ENCODE data around the gene EML6. TPM values are rescaled to one million over a fixed set of nuclear protein-coding genes. Genes with fewer than 3 reads are reported as not detected.

Gene EML6
- total RNA-seq, 1 experiment from 2014 or later: 1.5 TPM

GRCh38 chr2:54907663-54908062, 184.2 kb downstream of the EML6 start:
- no peak overlapping the region for H2BK20ac ChIP-seq (ENCODE audit: low read depth, low read length, poor library complexity, severe bottlenecking)
- no peak overlapping the region for H2AFZ ChIP-seq (ENCODE audit: low read length)
- TF ChIP-seq, protein P1, sequence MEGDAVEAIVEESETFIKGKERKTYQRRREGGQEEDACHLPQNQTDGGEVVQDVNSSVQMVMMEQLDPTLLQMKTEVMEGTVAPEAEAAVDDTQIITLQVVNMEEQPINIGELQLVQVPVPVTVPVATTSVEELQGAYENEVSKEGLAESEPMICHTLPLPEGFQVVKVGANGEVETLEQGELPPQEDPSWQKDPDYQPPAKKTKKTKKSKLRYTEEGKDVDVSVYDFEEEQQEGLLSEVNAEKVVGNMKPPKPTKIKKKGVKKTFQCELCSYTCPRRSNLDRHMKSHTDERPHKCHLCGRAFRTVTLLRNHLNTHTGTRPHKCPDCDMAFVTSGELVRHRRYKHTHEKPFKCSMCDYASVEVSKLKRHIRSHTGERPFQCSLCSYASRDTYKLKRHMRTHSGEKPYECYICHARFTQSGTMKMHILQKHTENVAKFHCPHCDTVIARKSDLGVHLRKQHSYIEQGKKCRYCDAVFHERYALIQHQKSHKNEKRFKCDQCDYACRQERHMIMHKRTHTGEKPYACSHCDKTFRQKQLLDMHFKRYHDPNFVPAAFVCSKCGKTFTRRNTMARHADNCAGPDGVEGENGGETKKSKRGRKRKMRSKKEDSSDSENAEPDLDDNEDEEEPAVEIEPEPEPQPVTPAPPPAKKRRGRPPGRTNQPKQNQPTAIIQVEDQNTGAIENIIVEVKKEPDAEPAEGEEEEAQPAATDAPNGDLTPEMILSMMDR (conservative IDR thresholded peaks at IDR 0.05): no peak
- H3K18ac ChIP-seq (ENCODE audit: insufficient read length, low read depth, low read length): no peak overlapping the region
- H3K27me3 Mint-ChIP-seq (ENCODE audit: low read depth): no peaks in the 10 kb centered on the region
- H4K8ac ChIP-seq (replicated peaks; ENCODE audit: insufficient read length, low read depth, low read length): no peak overlapping the region
- H2BK15ac ChIP-seq (ENCODE audit: low read depth, low read length): no peak overlapping the region
- no peak overlapping the region for H3T11ph ChIP-seq (ENCODE audit: low read length)
- no CpG with 5 or more reads among the region's 1 CpG for WGBS (ENCODE audit: extremely low coverage, insufficient read length, low lambda C conversion rate)
- H3K79me2 ChIP-seq (ENCODE audit: insufficient read depth, low read length): no peaks in the 10 kb centered on the region
- no peaks in the 10 kb centered on the region for H3K27me3 ChIP-seq (ENCODE audit: insufficient read depth, low read length)
- H3K36me3 Mint-ChIP-seq (ENCODE audit: insufficient read depth in 1 of 3, low read depth in 3 of 3): no peaks in the 10 kb centered on the region
- H2BK120ac ChIP-seq (ENCODE audit: low read depth, low read length, poor library complexity, severe bottlenecking): no peak overlapping the region
- no peak for DNase-seq
- H4K20me1 ChIP-seq (ENCODE audit: control insufficient read depth, insufficient read depth, insufficient read length): no peaks in the 10 kb centered on the region
- H3K4me1 ChIP-seq (ENCODE audit: insufficient read depth, low read length): no peaks in the 10 kb centered on the region
- no peak overlapping the region for H3K4me2 ChIP-seq (ENCODE audit: insufficient read depth, insufficient read length, low read length)
- no peak overlapping the region for H3K56ac ChIP-seq (ENCODE audit: insufficient read length, low read depth, low read length)
- H3K4me1 Mint-ChIP-seq: no peaks in the 10 kb centered on the region
- H3K4ac ChIP-seq (ENCODE audit: low read depth, low read length): no peak overlapping the region
- H2BK12ac ChIP-seq (ENCODE audit: insufficient read length, low read depth, low read length): no peak overlapping the region
- H3K9me3 Mint-ChIP-seq: no peaks in the 10 kb centered on the region
- H3K27ac Mint-ChIP-seq: no peak overlapping the region
- H3K79me1 ChIP-seq (ENCODE audit: insufficient read depth, low read depth, low read length, poor library complexity, severe bottlenecking): no peaks in the 10 kb centered on the region
- no peak overlapping the region for H3K23ac ChIP-seq (ENCODE audit: insufficient read length, low read depth, low read length)
- H3K23me2 ChIP-seq (ENCODE audit: insufficient read length, low read depth, low read length, poor library complexity, severe bottlenecking): no peaks in the 10 kb centered on the region
- H2BK5ac ChIP-seq (ENCODE audit: insufficient read length, low read length): no peak overlapping the region
- no peak overlapping the region for H3K9ac ChIP-seq (ENCODE audit: extremely low read depth, insufficient read length, low read length)
- no peak overlapping the region for H4K5ac ChIP-seq (ENCODE audit: insufficient read length, low read depth, low read length)
- no peak overlapping the region for H3K27ac ChIP-seq (ENCODE audit: insufficient read length, low read depth, low read length)
- H3K9me3 ChIP-seq (ENCODE audit: control insufficient read depth, low read depth, low read length): no peaks in the 10 kb centered on the region
- no peak overlapping the region for H4K91ac ChIP-seq (ENCODE audit: insufficient read length, low read depth, low read length)
- no peak overlapping the region for H3K4me3 Mint-ChIP-seq
- no peak overlapping the region for H3K14ac ChIP-seq (ENCODE audit: insufficient read depth, low read length)
- no peak overlapping the region for H2AK5ac ChIP-seq (ENCODE audit: insufficient read length, low read length)
